Measurements from ENCODE around the gene TBC1D19. TPM values are rescaled to one million over a fixed set of nuclear protein-coding genes. Genes with fewer than 3 reads are reported as not detected.

TBC1D19 gene
- total and polyA plus RNA-seq, 2 of the 4 experiments (the other 2 are of a cell fraction), result 9.9 to 17.6 TPM

DNA sequence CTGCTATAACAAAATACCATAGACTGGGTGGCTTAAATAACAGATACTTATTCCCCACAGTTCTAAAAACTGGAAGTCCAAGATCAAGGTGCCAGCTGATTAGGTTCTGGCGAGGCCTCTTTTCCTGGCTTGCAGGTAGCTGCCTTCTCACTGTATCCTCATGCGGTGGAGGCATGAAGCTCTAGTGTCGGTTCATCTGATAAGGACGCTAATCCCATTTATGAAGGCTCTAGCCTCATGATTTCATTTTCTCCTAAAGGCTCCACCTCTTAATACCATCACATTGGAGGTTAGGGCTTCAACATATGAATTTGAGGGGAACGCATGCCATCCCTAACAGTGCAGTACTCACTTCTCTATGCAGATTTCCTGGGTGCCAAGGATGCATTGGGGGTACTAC is 218.9 kb downstream of the TBC1D19 start:
- Histone ChIP-seq H3K4me1 (ENCODE audit: control insufficient read depth, insufficient read depth, low read length) (peaks cover 2% of the 10 kb centered on the region; the same call in 1 of the 2 replicates), H3K4ac (ENCODE audit: low read depth, low read length) (no peak overlapping the region), H2BK120ac (ENCODE audit: low read depth, low read length) (no peak overlapping the region), H3K4me2 (ENCODE audit: low read depth, low read length) (no peak overlapping the region), H2AK9ac (replicated peaks; ENCODE audit: low read depth, low read length, poor library complexity) (no peak overlapping the region), H3K79me1 (ENCODE audit: low read depth in 1 of 2, low read length in 2 of 2) (no peaks in the 10 kb centered on the region), H3K9me3 (ENCODE audit: control insufficient read depth, insufficient read depth, low read length) (no peaks in the 10 kb centered on the region), H3K27ac (ENCODE audit: insufficient read depth, low read length) (no peak overlapping the region), H4K91ac (ENCODE audit: insufficient read depth, low read depth, low read length) (no peak overlapping the region), H2BK15ac (ENCODE audit: low read depth, low read length) (no peak overlapping the region), H3K36me3 (ENCODE audit: control insufficient read depth, insufficient read depth, low read length) (no peaks in the 10 kb centered on the region), H3K18ac (ENCODE audit: low read depth, low read length) (no peak overlapping the region), H2BK20ac (ENCODE audit: low read depth, low read length) (no peak overlapping the region), H3K4me3 (ENCODE audit: insufficient read depth, low read depth, low read length) (no peak overlapping the region), H4K5ac (ENCODE audit: low read depth, low read length) (no peak overlapping the region), H2AFZ (replicated peaks; ENCODE audit: low read length, poor library complexity) (no peak overlapping the region), H3K9me1 (ENCODE audit: insufficient read depth, low read length) (peaks cover 4% of the 10 kb centered on the region; the same call in 1 of the 2 replicates), H4K8ac (ENCODE audit: low read depth in 2 of 2, low read length in 2 of 2) (no peak overlapping the region), H2BK5ac (ENCODE audit: low read depth, low read length, poor library complexity, severe bottlenecking) (no peak overlapping the region), H3K23ac (ENCODE audit: low read depth, low read length) (no peak overlapping the region), H3K9ac (ENCODE audit: low read depth, low read length) (no peak overlapping the region), H3K14ac (replicated peaks; ENCODE audit: low read depth, low read length) (no peak overlapping the region), H4K20me1 (ENCODE audit: insufficient read depth, low read length) (no peaks in the 10 kb centered on the region), H3K56ac (ENCODE audit: extremely low read depth, insufficient read depth, low read length) (no peak overlapping the region), H3K27me3 (ENCODE audit: control insufficient read depth, insufficient read depth, low read length) (no peaks in the 10 kb centered on the region), H2AK5ac (ENCODE audit: low read depth, low read length) (no peak overlapping the region)
- whole genome bisulfite sequencing, 2 experiments (ENCODE audit: extremely low coverage in 2 of 2, insufficient read length in 1 of 2), result no CpG with 5 or more reads among the region's 5 CpGs
- DNase-seq (no peak), ATAC-seq (ENCODE audit: low read depth) (no peak)
- TF ChIP-seq RCOR1 (IDR thresholded peaks at IDR 0.05; ENCODE audit: insufficient replicate concordance, low read length), result no peak
- TF ChIP-seq CEBPB (IDR thresholded peaks at IDR 0.05; ENCODE audit: low read depth, low read length), result no peak
- TF ChIP-seq ELK1 (IDR thresholded peaks at IDR 0.05; ENCODE audit: borderline replicate concordance, low read depth, low read length), result no peak
- no peak for TF ChIP-seq MXI1 (IDR thresholded peaks at IDR 0.05; ENCODE audit: borderline replicate concordance, low read depth, low read length)
- TF ChIP-seq, protein P1, sequence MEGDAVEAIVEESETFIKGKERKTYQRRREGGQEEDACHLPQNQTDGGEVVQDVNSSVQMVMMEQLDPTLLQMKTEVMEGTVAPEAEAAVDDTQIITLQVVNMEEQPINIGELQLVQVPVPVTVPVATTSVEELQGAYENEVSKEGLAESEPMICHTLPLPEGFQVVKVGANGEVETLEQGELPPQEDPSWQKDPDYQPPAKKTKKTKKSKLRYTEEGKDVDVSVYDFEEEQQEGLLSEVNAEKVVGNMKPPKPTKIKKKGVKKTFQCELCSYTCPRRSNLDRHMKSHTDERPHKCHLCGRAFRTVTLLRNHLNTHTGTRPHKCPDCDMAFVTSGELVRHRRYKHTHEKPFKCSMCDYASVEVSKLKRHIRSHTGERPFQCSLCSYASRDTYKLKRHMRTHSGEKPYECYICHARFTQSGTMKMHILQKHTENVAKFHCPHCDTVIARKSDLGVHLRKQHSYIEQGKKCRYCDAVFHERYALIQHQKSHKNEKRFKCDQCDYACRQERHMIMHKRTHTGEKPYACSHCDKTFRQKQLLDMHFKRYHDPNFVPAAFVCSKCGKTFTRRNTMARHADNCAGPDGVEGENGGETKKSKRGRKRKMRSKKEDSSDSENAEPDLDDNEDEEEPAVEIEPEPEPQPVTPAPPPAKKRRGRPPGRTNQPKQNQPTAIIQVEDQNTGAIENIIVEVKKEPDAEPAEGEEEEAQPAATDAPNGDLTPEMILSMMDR (conservative IDR thresholded peaks at IDR 0.05; ENCODE audit: low read depth, low read length), result no peak
- no peak for TF ChIP-seq CHD1 (IDR thresholded peaks at IDR 0.05; ENCODE audit: low read depth, low read length)
- no peak for TF ChIP-seq RFX5 (IDR thresholded peaks at IDR 0.05; ENCODE audit: low read depth, low read length)
- no peak for TF ChIP-seq RAD21 (IDR thresholded peaks at IDR 0.05; ENCODE audit: low read length)
- no peak for TF ChIP-seq SMC3 (IDR thresholded peaks at IDR 0.05; ENCODE audit: low read depth, low read length)
- no peak for TF ChIP-seq FOS (IDR thresholded peaks at IDR 0.05; ENCODE audit: low read depth, low read length)
- TF ChIP-seq, protein P2, sequence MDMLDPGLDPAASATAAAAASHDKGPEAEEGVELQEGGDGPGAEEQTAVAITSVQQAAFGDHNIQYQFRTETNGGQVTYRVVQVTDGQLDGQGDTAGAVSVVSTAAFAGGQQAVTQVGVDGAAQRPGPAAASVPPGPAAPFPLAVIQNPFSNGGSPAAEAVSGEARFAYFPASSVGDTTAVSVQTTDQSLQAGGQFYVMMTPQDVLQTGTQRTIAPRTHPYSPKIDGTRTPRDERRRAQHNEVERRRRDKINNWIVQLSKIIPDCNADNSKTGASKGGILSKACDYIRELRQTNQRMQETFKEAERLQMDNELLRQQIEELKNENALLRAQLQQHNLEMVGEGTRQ (IDR thresholded peaks at IDR 0.05; ENCODE audit: low read depth, low read length), result no peak
- no peak for TF ChIP-seq MAFK (IDR thresholded peaks at IDR 0.05; ENCODE audit: low read depth, low read length)
- no peak for TF ChIP-seq POLR2A (IDR thresholded peaks at IDR 0.05; ENCODE audit: low read depth, low read length)
- TF ChIP-seq MAZ (IDR thresholded peaks at IDR 0.05; ENCODE audit: borderline replicate concordance, low read depth, low read length), result no peak
- TF ChIP-seq BHLHE40 (IDR thresholded peaks at IDR 0.05; ENCODE audit: low read depth, low read length), result no peak
- no peak for TF ChIP-seq NFE2L2 (IDR thresholded peaks at IDR 0.05; ENCODE audit: low read depth, low read length)
- POLR2A ChIA-PET (ENCODE audit: unreplicated experiment), result no interaction called here
- in situ Hi-C loops (cut with MboI; ENCODE audit: low sequenced_read_pairs) (no loop called here), dilution Hi-C loops (cut with HindIII; ENCODE audit: low sequenced_read_pairs, unreplicated experiment) (no loop called here), intact Hi-C loops (cut with micrococcal nuclease) (no loop called here)
- CTCF ChIA-PET, result no interaction called here
- no TSS peak for BruUV-seq (replicated peaks)

Measured in IMR-90 (cell line).